MM.1S (cell line): ENCODE measurements around the gene SLC36A4.

Source experiments
- DNase-seq: peaks from one replicate; pipeline ENCODE4 v3.0.0-alpha.2; 2015
- H2AFZ ChIP-seq: fragments of 300-600 bp; sonication (generic); 2 replicates; pipeline ENCODE4 v1.6.0; 2016; ENCODE audit warnings: antibody characterized with exemption, low read length
- H3F3A ChIP-seq: fragments of 300-600 bp; sonication (generic); 2 replicates; pipeline ENCODE4 v1.6.1; 2016; ENCODE audit warnings: mild to moderate bottlenecking, antibody characterized with exemption, low read length, moderate library complexity, mixed read lengths; ENCODE audit not compliant: insufficient read depth
- H3K27ac ChIP-seq: fragments of 300-600 bp; sonication (generic); 2 replicates; pipeline ENCODE4 v1.5.1; 2016; ENCODE audit warnings: mild to moderate bottlenecking, low read length
- H3K27me3 ChIP-seq: fragments of 300-600 bp; sonication (generic); replicated peaks from 2 replicates; pipeline ENCODE4 v1.6.0; 2016; ENCODE audit warnings: low read length; ENCODE audit not compliant: insufficient read depth
- H3K36me3 ChIP-seq: fragments of 300-600 bp; sonication (generic); replicated peaks from 2 replicates; pipeline ENCODE4 v1.6.1; 2016; ENCODE audit warnings: mild to moderate bottlenecking, low read length, mixed read lengths; ENCODE audit not compliant: insufficient read depth
- H3K4me1 ChIP-seq: fragments of 300-600 bp; sonication (generic); 2 replicates; pipeline ENCODE4 v1.6.1; 2016; ENCODE audit warnings: low read length, mixed read lengths
- H3K4me2 ChIP-seq: fragments of 300-600 bp; sonication (generic); 2 replicates; pipeline ENCODE4 v1.6.0; 2016; ENCODE audit warnings: low read depth, low read length
- H3K4me3 ChIP-seq: fragments of 300-600 bp; sonication (generic); 2 replicates; pipeline ENCODE4 v1.5.1; 2016; ENCODE audit warnings: low read length, mixed read lengths
- H3K79me2 ChIP-seq: fragments of 300-600 bp; sonication (generic); 2 replicates; pipeline ENCODE4 v1.6.1; 2016; ENCODE audit warnings: mixed run types, low read length, mixed read lengths
- H3K9ac ChIP-seq: fragments of 300-600 bp; sonication (generic); 2 replicates; pipeline ENCODE4 v1.6.1; 2016; ENCODE audit warnings: low read length, mixed read lengths
- H3K9me2 ChIP-seq: fragments of 300-600 bp; sonication (generic); replicated peaks from 2 replicates; pipeline ENCODE4 v1.6.1; 2016; ENCODE audit warnings: mild to moderate bottlenecking, low read length, mixed read lengths; ENCODE audit not compliant: insufficient read depth
- H3K9me3 ChIP-seq: fragments of 300-600 bp; sonication (generic); replicated peaks from 2 replicates; pipeline ENCODE4 v1.6.1; 2016; ENCODE audit warnings: mild to moderate bottlenecking, low read length, mixed read lengths; ENCODE audit not compliant: insufficient read depth
- H4K20me1 ChIP-seq: fragments of 300-600 bp; sonication (generic); 2 replicates; pipeline ENCODE4 v1.6.1; 2016; ENCODE audit warnings: mild to moderate bottlenecking, low read length, moderate library complexity, mixed read lengths; ENCODE audit not compliant: insufficient read depth
- CTCF ChIP-seq: fragments of 300-600 bp; sonication (generic); IDR thresholded peaks from 2 replicates; pipeline ENCODE4 v1.5.1; 2016; ENCODE audit warnings: antibody characterized with exemption, low read length, mixed read lengths
- EZH2 ChIP-seq: fragments of 300-600 bp; sonication (generic); optimal IDR thresholded peaks from 2 replicates; pipeline ENCODE3; 2017; ENCODE audit warnings: low read depth, mild to moderate bottlenecking, antibody characterized with exemption, low read length, mixed read lengths
- EZH2phosphoT487 ChIP-seq: fragments of 300-600 bp; sonication (generic); IDR thresholded peaks from 2 replicates; pipeline ENCODE4 v1.6.1; 2018; ENCODE audit warnings: antibody characterized with exemption, low read length

Gene SLC36A4

DNA sequence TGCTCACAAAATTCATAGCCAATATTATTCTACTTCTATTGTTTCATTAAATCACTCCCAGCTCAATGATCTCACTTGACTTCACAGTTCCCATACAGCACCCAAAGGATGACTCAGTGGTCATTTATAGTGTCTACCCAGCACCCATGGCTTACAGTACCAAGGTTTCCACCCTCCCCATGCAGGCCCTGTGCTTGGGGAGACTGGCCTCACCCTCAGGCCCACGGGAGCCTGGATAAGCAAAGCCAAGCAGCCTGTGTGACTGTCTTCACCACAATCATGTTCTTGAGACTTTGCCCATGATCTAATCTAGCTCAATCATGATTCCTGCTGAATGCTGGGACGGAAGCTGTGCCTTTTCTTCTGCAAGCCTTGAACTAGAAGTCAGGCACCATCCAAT, 97.6 kb downstream of the SLC36A4 start:
- Histone ChIP-seq H2AFZ (no peak overlapping the region), H3K36me3 (no peaks in the 10 kb centered on the region), H3K79me2 (no peaks in the 10 kb centered on the region), H3F3A (no peaks in the 10 kb centered on the region), H3K4me3 (no peak overlapping the region), H4K20me1 (no peaks in the 10 kb centered on the region), H3K4me1 (no peaks in the 10 kb centered on the region), H3K4me2 (no peak overlapping the region), H3K27ac (no peak overlapping the region), H3K9me3 (no peaks in the 10 kb centered on the region), H3K27me3 (no peaks in the 10 kb centered on the region), H3K9ac (no peak overlapping the region), H3K9me2 (no peaks in the 10 kb centered on the region)
- no peak for DNase-seq
- TF ChIP-seq CTCF, result no peak
- TF ChIP-seq EZH2, result no peak
- no peak for TF ChIP-seq EZH2phosphoT487

GRCh38 chr11:93099806-93100205, 98.0 kb downstream of the SLC36A4 start:
- Histone ChIP-seq H3K9me3 (no peaks in the 10 kb centered on the region), H3K27ac (no peak overlapping the region), H4K20me1 (no peaks in the 10 kb centered on the region), H3K27me3 (no peaks in the 10 kb centered on the region), H3K4me2 (no peak overlapping the region), H3K9me2 (no peaks in the 10 kb centered on the region), H3K36me3 (no peaks in the 10 kb centered on the region), H3F3A (no peaks in the 10 kb centered on the region), H3K79me2 (no peaks in the 10 kb centered on the region), H3K4me1 (no peaks in the 10 kb centered on the region), H2AFZ (no peak overlapping the region), H3K4me3 (no peak overlapping the region), H3K9ac (no peak overlapping the region)
- DNase-seq, result no peak
- no peak for TF ChIP-seq CTCF
- no peak for TF ChIP-seq EZH2
- TF ChIP-seq EZH2phosphoT487, result no peak
